H1 (cell line): ENCODE data around the gene OS9. TPM values are rescaled to one million over a fixed set of nuclear protein-coding genes. Genes with fewer than 3 reads are reported as not detected.

Experiments used
- CTCF ChIA-PET: fragments of 300-600 bp; sonication (Branson Sonifier 250); formaldehyde crosslinking; loops from one replicate; lab custom pipeline; 2021; ENCODE audit not compliant: partially characterized antibody; lab: Charles Lee
- POLR2A ChIA-PET: fragments of 300-600 bp; sonication (Branson Sonifier 250); formaldehyde crosslinking; loops from one replicate; lab custom pipeline; 2021; ENCODE audit warnings: inconsistent platforms; ENCODE audit not compliant: partially characterized antibody; lab: Charles Lee
- DNase-seq, 2 experiments: peaks; one replicate each; pipeline versions ENCODE4 v3.0.0 to v3.0.0-alpha.2; 2010 to 2022; ENCODE audit warnings: low spot score in 2 of 2, low read depth in 1 of 2, mixed read lengths in 1 of 2
- FAIRE-seq: peaks from 2 replicates; lab custom pipeline; 2011; peaks lifted over from hg19 to GRCh38; lab: Jason Lieb, UNC
- H2AFZ ChIP-seq: 2 replicates; pipeline ENCODE4 v1.8.1; 2012; ENCODE audit warnings: low read length, inconsistent platforms
- H2AK5ac ChIP-seq: 2 replicates; pipeline ENCODE4 v1.6.1; 2013; ENCODE audit warnings: low read depth, low read length
- H2BK120ac ChIP-seq: replicated peaks from 2 replicates; pipeline ENCODE3; 2013; ENCODE audit warnings: low read depth, low read length, inconsistent platforms
- H2BK12ac ChIP-seq: 2 replicates; pipeline ENCODE4 v1.6.1; 2013; ENCODE audit warnings: low read depth, low read length
- H2BK15ac ChIP-seq: 2 replicates; pipeline ENCODE4 v1.6.1; 2013; ENCODE audit warnings: low read length
- H2BK20ac ChIP-seq: 2 replicates; pipeline ENCODE4 v1.6.1; 2013; ENCODE audit warnings: low read length
- H2BK5ac ChIP-seq: 2 replicates; pipeline ENCODE4 v1.6.1; 2013; ENCODE audit warnings: low read depth, low read length
- H3K14ac ChIP-seq: 2 replicates; pipeline ENCODE4 v1.6.1; 2013; ENCODE audit warnings: inconsistent platforms; ENCODE audit not compliant: insufficient read length
- H3K18ac ChIP-seq: 2 replicates; pipeline ENCODE4 v1.6.1; 2013; ENCODE audit warnings: low read length; ENCODE audit errors: extremely low read depth
- H3K23ac ChIP-seq: 2 replicates; pipeline ENCODE4 v1.6.1; 2013; ENCODE audit warnings: inconsistent platforms; ENCODE audit not compliant: insufficient read length
- H3K23me2 ChIP-seq: 2 replicates; pipeline ENCODE4 v1.6.1; 2013; ENCODE audit warnings: low read depth, low read length
- H3K27ac ChIP-seq: 2 replicates; pipeline ENCODE4 v1.6.1; 2011; ENCODE audit warnings: low read depth, low read length, inconsistent platforms
- H3K27me3 ChIP-seq, 4 experiments: replicated peaks in 1 of 4; 1 replicate in 1 of 4; 2 replicates in 3 of 4; pipeline versions ENCODE4 v1.6.1 to v1.8.1; 2011 to 2013; ENCODE audit warnings: low read length in 3 of 4, mild to moderate bottlenecking in 3 of 4, inconsistent platforms in 2 of 4, mixed read lengths in 2 of 4, moderate library complexity in 1 of 4; ENCODE audit not compliant: control insufficient read depth in 3 of 4, insufficient read depth in 3 of 4; ENCODE audit errors: extremely low read depth in 1 of 4
- H3K36me3 ChIP-seq, 4 experiments: 2 replicates each; pipeline versions ENCODE4 v1.6.1 to v1.8.1; 2011 to 2013; ENCODE audit warnings: mild to moderate bottlenecking in 4 of 4, low read length in 3 of 4, moderate library complexity in 2 of 4, control low read depth in 1 of 4, inconsistent platforms in 1 of 4; ENCODE audit not compliant: insufficient read depth in 4 of 4, control insufficient read depth in 2 of 4
- H3K4ac ChIP-seq: replicated peaks from 2 replicates; pipeline ENCODE3; 2013; ENCODE audit warnings: low read length, low read depth, mixed read lengths, inconsistent platforms; ENCODE audit not compliant: insufficient read length
- H3K4me1 ChIP-seq, 4 experiments: replicated peaks in 1 of 4; 1 replicate in 1 of 4; 2 replicates in 3 of 4; pipeline versions ENCODE4 v1.6.1 to v1.8.1; 2011 to 2013; ENCODE audit warnings: low read length in 3 of 4, inconsistent platforms in 2 of 4, mixed read lengths in 1 of 4; ENCODE audit not compliant: insufficient read depth in 4 of 4, control insufficient read depth in 3 of 4
- H3K4me2 ChIP-seq, 2 experiments: 2 replicates each; pipeline versions ENCODE4 v1.6.1 to v1.8.1; 2011 to 2013; ENCODE audit warnings: low read depth in 2 of 2, low read length in 2 of 2, control low read depth in 1 of 2, inconsistent platforms in 1 of 2, mild to moderate bottlenecking in 1 of 2; ENCODE audit not compliant: insufficient read depth in 1 of 2
- H3K4me3 ChIP-seq, 4 experiments: fragments of 200-600, 300-600 bp in 1 of 4; sonication (generic), shearing (Covaris generic), sonication (Bioruptor Twin) in 1 of 4; 2 replicates each; pipeline versions ENCODE4 v1.5.1 to v1.8.1; 2011 to 2016; ENCODE audit warnings: low read length in 4 of 4, low read depth in 3 of 4, control low read depth in 2 of 4, inconsistent platforms in 2 of 4, mild to moderate bottlenecking in 2 of 4, mixed read lengths in 1 of 4, moderate library complexity in 1 of 4; ENCODE audit not compliant: insufficient read depth in 2 of 4; ENCODE audit errors: extremely low read depth in 1 of 4
- H3K56ac ChIP-seq: replicated peaks from 2 replicates; pipeline ENCODE3; 2013; ENCODE audit warnings: low read depth, mild to moderate bottlenecking, mixed read lengths, low read length, inconsistent platforms; ENCODE audit not compliant: insufficient read length
- H3K79me1 ChIP-seq: 2 replicates; pipeline ENCODE4 v1.6.1; 2013; ENCODE audit warnings: low read depth, low read length, control low read depth
- H3K79me2 ChIP-seq, 2 experiments: 2 replicates each; pipeline versions ENCODE4 v1.6.1 to v1.8.1; 2012 to 2013; ENCODE audit warnings: low read length in 2 of 2, mild to moderate bottlenecking in 2 of 2, inconsistent platforms in 1 of 2; ENCODE audit not compliant: insufficient read depth in 2 of 2, control insufficient read depth in 1 of 2
- H3K9ac ChIP-seq, 4 experiments: replicated peaks in 1 of 4; 1 replicate in 1 of 4; 2 replicates in 3 of 4; pipeline versions ENCODE4 v1.6.1 to v1.8.1; 2011 to 2013; ENCODE audit warnings: low read depth in 3 of 4, low read length in 3 of 4, control low read depth in 2 of 4, mild to moderate bottlenecking in 2 of 4, moderate library complexity in 2 of 4, inconsistent platforms in 1 of 4; ENCODE audit errors: extremely low read depth in 1 of 4
- H3K9me3 ChIP-seq, 2 experiments: 2 replicates each; pipeline versions ENCODE4 v1.6.1 to v1.8.1; 2012 to 2013; ENCODE audit warnings: mild to moderate bottlenecking in 2 of 2, moderate library complexity in 2 of 2, control low read depth in 1 of 2, inconsistent platforms in 1 of 2, low read depth in 1 of 2, low read length in 1 of 2, mixed read lengths in 1 of 2; ENCODE audit not compliant: insufficient read depth in 2 of 2
- H4K20me1 ChIP-seq, 2 experiments: replicated peaks in 1 of 2; 2 replicates each; pipeline versions ENCODE3 to v1.8.1; 2011 to 2013; ENCODE audit warnings: inconsistent platforms in 2 of 2, low read length in 2 of 2, mild to moderate bottlenecking in 1 of 2; ENCODE audit not compliant: insufficient read depth in 2 of 2, control insufficient read depth in 1 of 2
- H4K5ac ChIP-seq: 2 replicates; pipeline ENCODE4 v1.6.1; 2013; ENCODE audit warnings: low read length, low read depth, mixed read lengths, inconsistent platforms; ENCODE audit not compliant: insufficient read length
- H4K8ac ChIP-seq: 2 replicates; pipeline ENCODE4 v1.8.0; 2013; ENCODE audit warnings: mild to moderate bottlenecking, moderate library complexity, low read length, inconsistent platforms; ENCODE audit not compliant: insufficient read depth; ENCODE audit errors: extremely low read depth
- H4K91ac ChIP-seq: replicated peaks from 2 replicates; pipeline ENCODE3; 2013; ENCODE audit warnings: low read length, mixed read lengths, inconsistent platforms; ENCODE audit not compliant: insufficient read length
- BACH1 ChIP-seq: IDR thresholded peaks from 2 replicates; pipeline ENCODE4 v1.6.1; 2012; ENCODE audit warnings: low read length, improper control_type of control experiment
- CHD2 ChIP-seq: IDR thresholded peaks from 2 replicates; pipeline ENCODE4 v1.6.1; 2012; ENCODE audit warnings: low read length, improper control_type of control experiment
- E2F6 ChIP-seq: IDR thresholded peaks from 2 replicates; pipeline ENCODE4 v1.6.1; 2012; ENCODE audit warnings: inconsistent platforms
- EGR1 ChIP-seq: IDR thresholded peaks from 2 replicates; pipeline ENCODE4 v1.6.1; 2011; ENCODE audit warnings: low read depth, low read length, borderline replicate concordance
- RBBP5 ChIP-seq: IDR thresholded peaks from 2 replicates; pipeline ENCODE4 v1.7.1; 2012; ENCODE audit warnings: low read depth, mild to moderate bottlenecking, inconsistent platforms, low read length, moderate library complexity, borderline replicate concordance
- SIN3A ChIP-seq, 2 experiments: IDR thresholded peaks in 1 of 2; conservative IDR thresholded peaks in 1 of 2; 2 replicates each; pipeline ENCODE4 v1.6.1; 2011 to 2012; ENCODE audit warnings: low read length in 2 of 2, improper control_type of control experiment in 1 of 2, low read depth in 1 of 2, mild to moderate bottlenecking in 1 of 2
- SP1 ChIP-seq: IDR thresholded peaks from 2 replicates; pipeline ENCODE4 v1.6.1; 2011; ENCODE audit warnings: low read depth, low read length
- TAF1 ChIP-seq: IDR thresholded peaks from 2 replicates; pipeline ENCODE4 v1.6.1; 2011; ENCODE audit warnings: mild to moderate bottlenecking, low read depth, low read length
- TBP ChIP-seq: IDR thresholded peaks from 2 replicates; pipeline ENCODE4 v1.6.1; 2011; ENCODE audit warnings: low read depth, low read length, improper control_type of control experiment
- WGBS, 2 experiments: shearing (Covaris generic) in 1 of 2; methylation state at CpG; one replicate each; pipeline versions ENCODE4 v1.1.6 to v1.1.7; 2013 to 2015; ENCODE audit warnings: low lambda C conversion rate in 2 of 2, mixed read lengths in 2 of 2, inconsistent platforms in 1 of 2, low coverage in 1 of 2, missing lambda C conversion rate in 1 of 2; ENCODE audit not compliant: insufficient replicate concordance in 2 of 2, insufficient coverage in 1 of 2, insufficient read length in 1 of 2; ENCODE audit errors: extremely low coverage in 1 of 2, missing lambda C conversion rate in 1 of 2; 5-methylcytosine and 5-hydroxymethylcytosine counted together
- polyA plus RNA-seq, 7 experiments: library from polyadenylated mRNA; depleted of rRNA in 3 of 7; stranded (reverse) in 5 of 7; unstranded in 2 of 7; fragments of >200 nt in 5 of 7; fragments of 200-250 nt in 2 of 7; gene quantifications; 1 replicate in 5 of 7; 2 replicates in 1 of 7; 4 replicates in 1 of 7; pipeline versions ENCODE4 v1.2.1 to v1.2.3, GENCODE V29; 2011 to 2013; ENCODE audit warnings: missing spikeins in 2 of 7, mixed read lengths in 2 of 7
- total RNA-seq: library from RNA; stranded (reverse); fragmentation: NEBNext Ultra II Directional; extraction: Animal tissue kit (Norgen Biotek cat#: 25700); gene quantifications from 2 replicates; pipeline ENCODE4 v1.2.1, GENCODE V29; 2021

The OS9 gene
- total and polyA plus RNA-seq, 2 of the 8 experiments (the other 6 are each of a cell fraction or from before 2014, with no cell fraction given): 71.0 to 108 TPM

- no peak overlapping the region for H2BK5ac ChIP-seq
- peaks cover 50 to 97% (median 90%) of the 10 kb centered on the region in 4 experiments for H3K27me3 ChIP-seq
- H3K36me3 ChIP-seq: peaks cover 0 to 6% (median 0%) of the 10 kb centered on the region in 4 experiments; a peak in 1 of 8 replicates
- no peak overlapping the region for H3K27ac ChIP-seq
- H3K9me3 ChIP-seq: no peaks in the 10 kb centered on the region; a peak in 1 of 4 replicates
- H2AFZ ChIP-seq: no peak overlapping the region
- peak overlapping the region; percentile 79 to 93 for H3K4me2 ChIP-seq
- H3K14ac ChIP-seq: no peak overlapping the region
- no peak overlapping the region for H2BK120ac ChIP-seq
- H3K79me2 ChIP-seq: no peaks in the 10 kb centered on the region
- no peak overlapping the region for H4K91ac ChIP-seq
- H3K23ac ChIP-seq: no peak overlapping the region
- POLR2A ChIA-PET: interaction anchor here (0.7 to 5.2 kb wide), 26 partner anchors 9 to 218 kb away, joined by 3 to 59 read pairs (median 4); partner anchors contain the start of genes ARHGEF25, CDK4, DDIT3 and EEF1AKMT3
- CTCF ChIA-PET: interaction anchor here (0.6 to 11.2 kb wide), 26 partner anchors 8 to 281 kb away, joined by 3 to 149 read pairs (median 5); partner anchors contain the start of genes ARHGEF25, B4GALNT1, CYP27B1 and OS9
- no peak overlapping the region for H4K8ac ChIP-seq
- peak overlapping the region; percentile 92; the same call in 1 of the 2 replicates for H2BK15ac ChIP-seq
- H3K18ac ChIP-seq: no peak overlapping the region
- H2BK20ac ChIP-seq: no peak overlapping the region
- peak overlapping the region; percentile 75 for H3K4ac ChIP-seq
- H3K23me2 ChIP-seq: peaks cover 2% of the 10 kb centered on the region; the same call in 1 of the 2 replicates
- peak overlapping the region; percentile 84; the same call in 1 of the 2 replicates for H2BK12ac ChIP-seq
- H4K20me1 ChIP-seq: peaks cover 0 to 17% of the 10 kb centered on the region in 2 experiments
- FAIRE-seq (no peak), DNase-seq (peak in 1 of 2 experiments; percentile 80)
- no peak overlapping the region for H3K9ac ChIP-seq
- 2% methylated on average over 38 of the region's 49 CpGs; no CpG with 5 or more reads in 1 of the 2 experiments for WGBS, 2 experiments
- no peak overlapping the region for H4K5ac ChIP-seq
- H3K56ac ChIP-seq: no peak overlapping the region
- peaks cover 6 to 29% (median 12%) of the 10 kb centered on the region in 4 experiments; a peak in 6 of 7 replicates for H3K4me1 ChIP-seq
- H3K79me1 ChIP-seq: no peaks in the 10 kb centered on the region
- peak overlapping the region; percentile 19 to 76 (median 30) for H3K4me3 ChIP-seq
- no peak overlapping the region for H2AK5ac ChIP-seq
- TF ChIP-seq TAF1: no peak
- 0 out of 2 replicates have a peak, but pooled peaks have one; percentile 42 for TF ChIP-seq E2F6
- TF ChIP-seq SIN3A (conservative IDR thresholded peaks at IDR 0.05 in 1 of 2, IDR thresholded peaks at IDR 0.05 in 1 of 2; ENCODE audit: low read depth in 1 of 2, low read length in 2 of 2): peak in 1 of 2 experiments; percentile 94; a peak in 2 of 4 replicates
- peak; percentile 34; the same call in 1 of the 2 replicates for TF ChIP-seq TBP
- no peak for TF ChIP-seq BACH1
- TF ChIP-seq EGR1: peak; percentile 66; the same call in 1 of the 2 replicates
- TF ChIP-seq CHD2: 0 out of 2 replicates have a peak, but pooled peaks have one; percentile 38
- TF ChIP-seq SP1: 0 out of 2 replicates have a peak, but pooled peaks have one; percentile 52
- peak; percentile 32; the same call in 1 of the 2 replicates for TF ChIP-seq RBBP5
These were observed 42.2 kb downstream of the OS9 start for GRCh38 chr12:57735952-57736740.
